ENCODE data around the gene PRLR.
"Not testable (repeated sequence)": the region's sequence is repeated elsewhere in the genome, so short reads cannot be mapped to it uniquely, and the experiment has no call there.

Gene PRLR

GRCh38 chr5:35195472-35195852 lies 34.8 kb downstream of the PRLR start:
- no peak for DNase-seq (ENCODE audit: low read depth)

DNA sequence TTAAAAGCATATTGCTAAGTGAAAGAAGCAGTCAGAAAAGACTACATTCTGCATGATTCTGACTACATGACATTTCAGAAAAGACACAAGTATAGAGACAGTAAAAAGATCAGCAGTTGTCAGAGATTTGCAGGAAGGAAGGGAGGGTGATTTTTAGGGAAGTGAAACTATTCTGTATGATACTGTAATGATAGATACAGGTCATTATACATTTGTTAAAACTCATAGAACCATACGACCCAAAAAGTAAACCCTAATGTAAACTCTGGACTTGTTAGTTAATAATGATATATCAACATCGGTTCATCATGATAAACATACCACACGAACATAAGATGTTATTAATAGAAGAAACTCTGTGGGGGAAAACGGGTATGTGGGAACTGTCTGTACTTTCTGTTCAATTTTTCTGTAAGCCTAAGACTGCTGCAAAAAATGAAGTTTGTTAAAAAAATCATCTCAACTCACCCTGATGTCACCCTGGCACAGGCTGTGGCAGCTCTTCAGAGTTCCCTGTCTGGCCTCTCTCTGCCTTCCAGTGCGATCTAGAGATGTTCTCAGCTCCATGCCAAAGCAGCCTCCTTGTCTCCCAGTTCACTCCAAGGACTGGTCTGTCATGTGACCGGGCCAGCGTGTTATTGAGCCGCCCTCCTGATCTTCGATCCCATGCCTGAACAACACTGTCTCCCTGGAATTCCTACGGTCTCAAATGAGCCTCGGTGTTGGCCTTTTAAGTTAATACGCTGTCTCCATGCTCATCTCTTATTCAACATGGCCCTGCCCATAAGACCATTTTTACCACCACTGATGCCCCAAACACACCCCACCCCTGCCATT lies 35.4 kb downstream of the PRLR start:
- DNase-seq (ENCODE audit: low read depth): no peak

GRCh38 chr5:35192506-35192905 lies 37.8 kb downstream of the PRLR start:
- DNase-seq (ENCODE audit: low read depth): no peak

DNA sequence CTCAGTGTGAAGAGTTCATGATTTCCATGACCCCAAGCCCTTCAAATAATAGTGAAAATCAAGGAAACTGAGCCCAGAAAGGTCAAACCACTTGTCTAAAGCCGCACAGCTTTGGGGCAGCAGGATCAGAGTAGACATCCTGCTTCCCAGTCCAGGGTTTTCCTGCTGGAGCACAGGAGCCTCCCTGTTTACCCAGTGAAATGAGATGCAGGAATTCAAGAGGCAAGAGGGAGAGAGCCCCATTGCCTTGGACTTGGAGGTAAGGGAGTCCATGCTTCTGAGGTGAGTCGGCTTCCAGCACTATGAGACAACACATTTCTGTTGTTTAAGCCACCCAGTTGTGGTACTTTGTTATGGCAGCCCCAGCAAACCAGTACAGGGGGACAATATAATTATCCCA lies 40.5 kb downstream of the PRLR start:
- DNase-seq (ENCODE audit: low read depth): not testable (repeated sequence)

DNA sequence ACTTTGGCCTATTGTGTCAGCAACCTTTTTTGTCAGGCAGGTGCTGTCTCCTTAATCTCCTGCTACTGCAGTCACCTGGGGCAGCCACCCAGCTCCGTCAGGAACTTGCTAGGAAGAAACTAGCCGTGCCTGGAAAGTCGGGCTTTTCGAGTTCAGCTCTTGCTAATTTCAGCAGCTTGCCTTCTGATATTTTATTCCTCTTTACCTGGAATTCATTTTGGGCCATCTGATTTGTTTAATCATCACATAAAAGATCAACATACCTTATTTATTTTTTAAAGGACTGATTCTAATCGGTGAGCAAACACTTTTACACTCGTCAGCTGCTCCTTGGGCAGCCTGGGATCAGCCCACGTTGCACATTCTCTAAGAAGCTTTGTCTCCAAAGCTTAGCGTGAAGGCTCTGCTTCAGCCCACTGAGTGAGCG lies 42.2 kb downstream of the PRLR start:
- DNase-seq (ENCODE audit: low read depth): no peak

- DNase-seq (ENCODE audit: low read depth): not testable (repeated sequence)
Measured at GRCh38 chr5:35187621-35188020, 42.7 kb downstream of the PRLR start.

- DNase-seq (ENCODE audit: low read depth): no peak
Measured at GRCh38 chr5:35186749-35187148, 43.5 kb downstream of the PRLR start.

DNA sequence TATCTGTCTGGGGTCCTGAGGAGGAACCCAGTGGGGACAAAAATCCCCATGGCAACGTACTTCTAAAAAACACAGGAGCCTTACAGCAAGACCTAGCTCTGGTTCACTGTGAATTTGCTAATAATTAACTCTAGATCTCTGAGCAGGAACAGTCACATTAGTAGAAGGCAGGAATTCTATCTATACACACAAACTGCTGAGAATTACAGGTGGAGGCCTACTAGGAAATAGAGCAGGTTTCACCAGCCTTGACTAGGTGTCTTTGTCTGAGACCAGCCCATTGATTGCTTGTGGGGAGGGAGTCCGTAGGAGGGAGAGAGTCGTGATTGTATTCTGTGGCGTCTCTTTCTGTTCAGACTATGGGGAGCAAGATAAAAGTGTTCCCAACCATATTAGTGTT lies 44.8 kb downstream of the PRLR start:
- no peak for DNase-seq (ENCODE audit: low read depth)

- peak; percentile 6 for DNase-seq (ENCODE audit: low read depth)
Measured at GRCh38 chr5:35183556-35183955, 46.7 kb downstream of the PRLR start.

- DNase-seq (ENCODE audit: low read depth): peak; percentile 60
Measured at GRCh38 chr5:35182910-35183535, 47.3 kb downstream of the PRLR start.

GRCh38 chr5:35182486-35182885 lies 47.8 kb downstream of the PRLR start:
- DNase-seq (ENCODE audit: low read depth): no peak

DNA sequence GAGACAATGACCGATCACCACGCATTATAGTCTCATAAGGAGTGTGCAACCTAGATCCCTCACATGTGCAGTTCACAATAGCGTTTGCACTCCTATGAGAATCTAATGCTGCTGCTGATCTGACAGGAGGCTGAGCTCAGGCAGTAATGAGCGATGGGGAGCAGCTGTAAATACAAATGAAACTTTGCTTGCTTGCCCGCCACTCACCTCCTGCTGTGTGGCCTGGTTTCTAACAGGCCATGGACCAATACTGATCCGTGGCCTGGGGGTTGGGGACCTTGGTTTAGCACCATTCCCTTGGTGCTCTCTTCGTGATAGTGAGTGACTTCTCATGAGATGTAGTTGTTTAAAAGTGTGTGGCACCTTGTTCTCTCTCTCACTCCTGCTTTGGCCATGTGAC lies 50.2 kb downstream of the PRLR start:
- no peak for DNase-seq (ENCODE audit: low read depth)

- DNase-seq (ENCODE audit: low read depth): no peak
Measured at GRCh38 chr5:35177783-35178182, 52.5 kb downstream of the PRLR start.

DNA sequence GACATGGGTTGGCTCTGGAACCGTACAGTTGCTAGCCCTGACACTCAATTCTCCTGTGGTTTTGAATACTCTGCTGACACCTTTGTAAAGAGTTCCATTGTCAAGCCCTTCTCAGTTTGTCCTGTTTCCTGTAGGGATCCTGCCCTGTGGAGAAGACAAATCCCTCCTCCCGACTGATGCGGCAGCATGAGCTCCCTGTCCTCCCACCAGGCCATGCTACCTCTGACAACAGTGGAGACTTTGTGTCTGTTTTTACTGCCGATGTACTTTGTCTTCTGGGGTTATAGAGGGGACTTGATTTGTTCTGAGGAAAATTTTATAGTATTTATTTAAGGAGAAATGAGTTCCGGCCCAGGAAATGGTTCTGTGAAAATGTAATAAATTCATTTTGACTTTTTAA lies 57.8 kb downstream of the PRLR start:
- DNase-seq (ENCODE audit: low read depth): no peak

DNA sequence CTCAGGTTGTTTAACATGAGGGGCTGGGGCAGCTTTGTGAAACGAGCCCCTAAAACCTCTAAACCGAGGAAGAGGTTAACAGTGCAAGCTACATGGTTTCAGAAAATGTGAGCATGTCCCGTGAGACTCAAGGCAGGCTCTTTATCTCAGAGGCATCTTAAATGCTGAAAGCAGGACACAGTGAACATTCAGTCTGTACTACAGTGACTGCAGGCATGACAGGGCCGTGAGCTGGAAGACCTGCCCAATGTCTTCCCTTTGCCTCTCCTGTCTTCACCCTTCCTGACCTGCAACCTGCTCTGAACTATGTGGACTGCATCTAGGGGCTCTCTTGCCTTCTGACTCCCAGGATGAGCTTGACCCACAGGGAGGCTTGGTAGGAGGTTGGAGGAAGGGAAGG lies 58.3 kb downstream of the PRLR start:
- DNase-seq (ENCODE audit: low read depth): no peak

DNA sequence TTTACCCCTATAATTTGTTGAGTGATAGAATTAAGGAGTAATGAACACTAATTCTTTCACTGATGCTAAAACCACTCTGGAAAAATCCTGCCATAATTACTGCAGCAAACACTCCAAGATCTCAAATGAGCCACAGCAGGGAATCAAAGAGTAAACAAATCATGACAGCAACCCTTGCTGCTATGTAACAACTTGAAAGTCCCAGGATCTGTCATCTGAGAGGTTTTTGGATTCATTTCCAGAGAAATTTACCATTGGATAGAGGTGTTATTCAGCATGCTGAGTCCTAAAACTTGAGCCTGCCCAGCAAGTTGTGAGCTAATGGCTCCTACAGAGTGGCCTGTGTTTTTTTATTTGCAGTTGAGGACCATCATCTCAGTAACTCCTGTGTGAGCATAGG lies 59.2 kb downstream of the PRLR start:
- DNase-seq (ENCODE audit: low read depth): no peak

DNA sequence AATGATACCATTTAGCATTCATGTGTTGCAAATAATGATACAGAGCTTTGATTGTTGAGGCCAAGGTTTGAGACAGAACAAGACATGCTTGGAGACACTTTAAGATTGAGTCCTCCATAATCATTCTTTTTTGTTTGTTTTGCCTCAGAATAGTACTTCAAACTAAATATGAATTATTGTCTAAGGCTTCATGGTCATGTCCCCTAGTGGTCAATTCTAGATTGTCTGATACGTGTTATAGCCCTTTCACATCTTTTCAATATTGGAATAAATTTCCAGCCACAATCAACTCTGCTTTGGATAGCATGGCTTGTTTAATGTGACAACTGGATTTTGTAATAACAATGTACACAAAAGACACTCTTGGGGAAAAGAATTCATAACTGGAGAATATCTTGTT lies 64.2 kb downstream of the PRLR start:
- DNase-seq (ENCODE audit: low read depth): no peak

DNA sequence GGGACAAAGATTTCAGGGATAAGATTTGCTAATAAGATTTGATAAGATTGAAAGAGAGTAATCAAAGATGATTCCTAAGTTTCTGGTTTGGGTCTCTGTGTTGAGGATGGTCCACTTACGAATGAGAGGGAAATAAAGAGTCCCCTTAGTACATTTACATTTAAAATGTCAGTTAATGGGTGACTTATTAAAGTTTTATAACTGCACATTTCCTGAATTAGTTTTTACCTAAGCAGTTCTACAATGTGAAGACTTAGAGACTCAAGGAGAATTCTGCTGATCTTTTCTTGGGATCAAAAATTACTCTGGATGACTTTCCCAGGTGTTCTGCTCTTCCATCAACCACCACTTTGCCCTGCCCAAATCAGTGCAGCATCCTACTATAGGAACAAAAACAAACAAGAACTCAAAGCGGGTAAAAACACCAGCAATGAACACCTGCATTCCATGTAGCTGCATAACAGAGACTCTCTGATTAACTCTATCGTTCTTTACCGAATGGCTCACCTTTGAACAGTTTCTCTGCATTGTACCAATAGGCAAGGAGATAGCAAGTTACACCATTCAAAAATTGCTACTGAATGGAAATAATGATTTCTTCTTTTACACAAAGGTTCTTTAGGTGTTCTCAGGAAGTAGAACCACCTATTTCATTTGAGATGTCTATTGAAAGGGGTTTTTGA lies 65.3 kb downstream of the PRLR start:
- DNase-seq (ENCODE audit: low read depth): no peak

- no peak for DNase-seq (ENCODE audit: low read depth)
Measured at GRCh38 chr5:35163710-35164033, 66.6 kb downstream of the PRLR start.

- DNase-seq (ENCODE audit: low read depth): no peak
Measured at GRCh38 chr5:35162848-35163709, 67.2 kb downstream of the PRLR start.

DNA sequence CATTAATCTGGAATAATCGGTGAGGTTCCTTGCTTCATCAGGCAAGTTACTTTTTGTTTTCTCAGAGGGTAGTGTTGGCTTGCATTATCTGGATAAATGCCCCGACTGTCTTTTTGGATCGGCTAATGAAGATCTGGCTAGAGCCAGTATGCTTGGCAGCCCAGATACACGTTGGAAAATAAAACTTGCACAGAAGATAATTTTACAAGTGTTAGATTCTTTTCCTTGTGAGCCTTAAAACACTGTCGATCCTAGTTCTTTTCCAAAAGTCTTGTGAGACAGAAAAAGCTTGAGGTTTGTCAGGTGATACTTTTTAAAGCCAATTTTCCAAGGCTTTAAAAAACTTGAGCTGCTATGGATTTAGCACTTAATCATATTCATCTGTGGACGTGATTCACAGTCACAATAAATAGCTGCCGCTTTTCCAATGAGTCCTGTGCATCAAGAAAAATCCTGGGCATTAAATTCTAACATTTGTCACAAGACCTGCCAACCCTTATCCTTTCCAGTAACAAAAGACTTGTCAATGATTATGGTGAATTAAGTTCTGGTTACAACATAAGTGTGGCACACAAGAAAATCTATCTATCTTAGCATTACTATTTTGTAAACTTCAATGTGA lies 68.5 kb downstream of the PRLR start:
- DNase-seq (ENCODE audit: low read depth): no peak
